ENCODE data around the gene VASH2. TPM values are rescaled to one million over a fixed set of nuclear protein-coding genes. Genes with fewer than 3 reads are reported as not detected.
"Not testable (repeated sequence)": the region's sequence is repeated elsewhere in the genome, so short reads cannot be mapped to it uniquely, and the experiment has no call there.

Gene VASH2
- total RNA-seq, 1 donor from 2014 or later: 0.36 TPM

GRCh38 chr1:212957546-212957945 lies 7.2 kb downstream of the VASH2 start:
- no peak for ATAC-seq

- ATAC-seq: no peak
These were observed 7.8 kb downstream of the VASH2 start for GRCh38 chr1:212958175-212958574.

GRCh38 chr1:212959266-212960220 lies 9.2 kb downstream of the VASH2 start:
- ATAC-seq: no peak

GRCh38 chr1:212960932-212961331 lies 10.6 kb downstream of the VASH2 start:
- no peak for ATAC-seq

- no peak for ATAC-seq
These were observed 12.2 kb downstream of the VASH2 start for GRCh38 chr1:212962509-212962908.

GRCh38 chr1:212964102-212964501 lies 13.8 kb downstream of the VASH2 start:
- no peak for ATAC-seq

- ATAC-seq: not testable (repeated sequence)
These were observed 14.7 kb downstream of the VASH2 start for GRCh38 chr1:212964993-212965392.

GRCh38 chr1:212966616-212967015 lies 16.3 kb downstream of the VASH2 start:
- no peak for ATAC-seq

- peak; percentile 75 for ATAC-seq
These were observed 17.5 kb downstream of the VASH2 start for GRCh38 chr1:212967801-212968200.

- no peak for ATAC-seq
These were observed 18.1 kb downstream of the VASH2 start for GRCh38 chr1:212968368-212968863.

- ATAC-seq: no peak
These were observed 19.7 kb downstream of the VASH2 start for GRCh38 chr1:212970085-212970484.

- ATAC-seq: no peak
These were observed 21.0 kb downstream of the VASH2 start for GRCh38 chr1:212971312-212971711.

GRCh38 chr1:212973426-212973825 lies 23.1 kb downstream of the VASH2 start:
- ATAC-seq: no peak

GRCh38 chr1:212973899-212974298 lies 23.6 kb downstream of the VASH2 start:
- no peak for ATAC-seq

GRCh38 chr1:212974711-212975110 lies 24.4 kb downstream of the VASH2 start:
- no peak for ATAC-seq

GRCh38 chr1:212975111-212975918 lies 25.0 kb downstream of the VASH2 start:
- ATAC-seq: no peak

GRCh38 chr1:212976586-212976985 lies 26.2 kb downstream of the VASH2 start:
- no peak for ATAC-seq

- ATAC-seq: no peak
These were observed 27.7 kb downstream of the VASH2 start for GRCh38 chr1:212977781-212978645.

- ATAC-seq: no peak
These were observed 29.2 kb downstream of the VASH2 start for GRCh38 chr1:212979340-212980122.

GRCh38 chr1:212980123-212980785 lies 29.9 kb downstream of the VASH2 start:
- ATAC-seq: no peak

- ATAC-seq: peak; percentile 27
These were observed 30.7 kb downstream of the VASH2 start for GRCh38 chr1:212981025-212981495.

Measured in esophagus mucosa (tissue), 1 donor.